HG02759 (cell line): ENCODE results near the gene NKPD1.

ENCODE experiments used
- ATAC-seq: cut with Tn5 transposase; IDR thresholded peaks from one replicate; pipeline ENCODE4 v1.9.1; 2021; ENCODE audit warnings: mild to moderate bottlenecking, moderate library complexity; ENCODE audit not compliant: unreplicated experiment

The NKPD1 gene

GRCh38 chr19:45175515-45176345 lies 14.9 kb upstream of the NKPD1 start:
- no peak for ATAC-seq

- no peak for ATAC-seq
These were observed 13.0 kb upstream of the NKPD1 start for GRCh38 chr19:45173816-45174215.

- ATAC-seq: no peak
These were observed 11.9 kb upstream of the NKPD1 start for GRCh38 chr19:45172611-45173208.

GRCh38 chr19:45172173-45172572 lies 11.4 kb upstream of the NKPD1 start:
- no peak for ATAC-seq

GRCh38 chr19:45171211-45171623 lies 10.4 kb upstream of the NKPD1 start:
- no peak for ATAC-seq

- no peak for ATAC-seq
These were observed 9.6 kb upstream of the NKPD1 start for GRCh38 chr19:45170146-45171106.

GRCh38 chr19:45169602-45170001 lies 8.8 kb upstream of the NKPD1 start:
- no peak for ATAC-seq

GRCh38 chr19:45168767-45169351 lies 8.1 kb upstream of the NKPD1 start:
- no peak for ATAC-seq

- ATAC-seq: no peak
These were observed 6.0 kb upstream of the NKPD1 start for GRCh38 chr19:45166723-45167252.

- ATAC-seq: peak; percentile 85
These were observed 4.0 kb upstream of the NKPD1 start for GRCh38 chr19:45164577-45165335.

- no peak for ATAC-seq
These were observed 3.1 kb upstream of the NKPD1 start for GRCh38 chr19:45163751-45164460.

- no peak for ATAC-seq
These were observed 2.4 kb upstream of the NKPD1 start for GRCh38 chr19:45163156-45163555.

GRCh38 chr19:45162608-45163143 lies 1.9 kb upstream of the NKPD1 start:
- ATAC-seq: no peak

GRCh38 chr19:45161738-45162607 lies 1.2 kb upstream of the NKPD1 start:
- no peak for ATAC-seq

- no peak for ATAC-seq
These were observed 834 bp downstream of the NKPD1 start for GRCh38 chr19:45159971-45160324.

GRCh38 chr19:45159210-45159970 lies 1.4 kb downstream of the NKPD1 start:
- ATAC-seq: no peak

GRCh38 chr19:45158503-45159209 lies 2.1 kb downstream of the NKPD1 start:
- no peak for ATAC-seq
